Measurements from ENCODE around the gene CNN1. TPM values are rescaled to one million over a fixed set of nuclear protein-coding genes. Genes with fewer than 3 reads are reported as not detected.

The CNN1 gene
- total and polyA plus RNA-seq, 2 of the 13 experiments (the other 11 are each of a cell fraction or from before 2014, with no cell fraction given): 0.70 to 1.1 TPM

- TF ChIP-seq HNF1B (CRISPR knock-in tag; IDR thresholded peaks at IDR 0.05): peak; percentile 63
- no peak for TF ChIP-seq PHF8 (CRISPR knock-in tag; IDR thresholded peaks at IDR 0.05)
Measured at GRCh38 chr19:11505032-11505503, 33.6 kb upstream of the CNN1 start (continued).

GRCh38 chr19:11505504-11506100 is 33.0 kb upstream of the CNN1 start, which contains the start of gene ZNF653:
TSS of gene ZNF653 (minus strand) at chr19:11505839. CDS start at chr19:11505786, 53 bp downstream.
- in situ Hi-C loops (cut with HindIII; ENCODE audit: extremely low pct_ligation_motif_present, low pct_unique_long_range_greater_than_20kb): no loop called here
- TF ChIP-seq TFDP2 (CRISPR knock-in tag; IDR thresholded peaks at IDR 0.05): peak; percentile 79
- no peak for TF ChIP-seq NFYC (CRISPR knock-in tag; IDR thresholded peaks at IDR 0.05)
- peak; percentile 37; the same call in 1 of the 2 replicates for TF ChIP-seq ZNF691 (CRISPR knock-in tag; IDR thresholded peaks at IDR 0.05; ENCODE audit: borderline replicate concordance, low read depth)
- no peak for TF ChIP-seq E2F5 (CRISPR knock-in tag; conservative IDR thresholded peaks at IDR 0.05)
- no peak for TF ChIP-seq HBP1 (CRISPR knock-in tag; IDR thresholded peaks at IDR 0.05; ENCODE audit: low read depth)
- no peak for TF ChIP-seq TEF (CRISPR knock-in tag; IDR thresholded peaks at IDR 0.05)
- TF ChIP-seq ZBTB44 (CRISPR knock-in tag; IDR thresholded peaks at IDR 0.05): no peak
- peak; percentile 25 for TF ChIP-seq ZNF607 (CRISPR knock-in tag; IDR thresholded peaks at IDR 0.05; ENCODE audit: borderline replicate concordance)
- TF ChIP-seq RFXANK (CRISPR knock-in tag; IDR thresholded peaks at IDR 0.05): no peak
- no peak for TF ChIP-seq ZFP62 (CRISPR knock-in tag; IDR thresholded peaks at IDR 0.05)
- peak; percentile 53 for TF ChIP-seq TAF1 (CRISPR knock-in tag; IDR thresholded peaks at IDR 0.05)

More at GRCh38 chr19:11505504-11506100, 33.0 kb upstream of the CNN1 start, which contains the start of gene ZNF653:
- FAIRE-seq (peak; percentile 18), ATAC-seq (peak; percentile 68), DNase-seq (ENCODE audit: low spot score) (peak; percentile 89)
- no peaks in the 10 kb centered on the region; the same call in 1 of the 2 replicates for H4K20me1 ChIP-seq (ENCODE audit: insufficient read depth, low read length)
- H3K4me3 ChIP-seq (replicated peaks in 1 of 3; ENCODE audit: insufficient read depth in 1 of 3, low read depth in 2 of 3, low read length in 3 of 3): peak within 1 kb of the TSS; percentile 77 to 84 (median 81)
- peaks cover 6% of the 10 kb centered on the region for H3K79me2 ChIP-seq (ENCODE audit: insufficient read depth, low read length)
- ChIA-PET POLR2A (interaction anchor here (1.3 kb wide), 1 partner anchor 15 kb away, joined by 3 read pairs; no protein-coding TSS in a partner anchor), CTCF (ENCODE audit: low intra/inter-chr PET ratio, low total read pairs) (no interaction called here)
- BruUV-seq (replicated peaks): no TSS peak
- 0% methylated on average over 13 of the region's 65 CpGs for WGBS (ENCODE audit: low lambda C conversion rate)
- H3K9me3 ChIP-seq (ENCODE audit: low read length): no peaks in the 10 kb centered on the region
- H3K27ac ChIP-seq (ENCODE audit: extremely low read length, insufficient read depth, low read length): peak within 1 kb of the TSS; percentile 77
- H3K4me2 ChIP-seq (ENCODE audit: low read depth, low read length): peak within 1 kb of the TSS; percentile 95
- H3K36me3 ChIP-seq (replicated peaks in 1 of 2; ENCODE audit: control insufficient read depth in 1 of 2, insufficient read depth in 2 of 2, low read length in 2 of 2): peaks cover 0 to 2% of the 10 kb centered on the region in 2 experiments; a peak in 1 of 5 replicates
- no peaks in the 10 kb centered on the region for H3K27me3 ChIP-seq (ENCODE audit: control insufficient read depth in 1 of 2, insufficient read depth in 2 of 2, low read length in 2 of 2)
- H2AFZ ChIP-seq (ENCODE audit: low read length): no peak within 1 kb of the TSS
- peak within 1 kb of the TSS; percentile 80 for H3K9ac ChIP-seq (ENCODE audit: insufficient read depth, low read depth, low read length)
- intact Hi-C loops (cut with micrococcal nuclease; ENCODE audit: unreplicated experiment): no loop called here
- H3K4me1 ChIP-seq (ENCODE audit: insufficient read depth, low read length): peaks cover 18% of the 10 kb centered on the region

Measured in HepG2 (cell line).